GM18867 (cell line): Measurements from ENCODE around the gene DIO2.

Experiments used
- ATAC-seq: cut with Tn5 transposase; IDR thresholded peaks from one replicate; pipeline ENCODE4 v1.9.1; 2021; ENCODE audit warnings: mild to moderate bottlenecking, moderate library complexity; ENCODE audit not compliant: unreplicated experiment

DIO2 gene

DNA sequence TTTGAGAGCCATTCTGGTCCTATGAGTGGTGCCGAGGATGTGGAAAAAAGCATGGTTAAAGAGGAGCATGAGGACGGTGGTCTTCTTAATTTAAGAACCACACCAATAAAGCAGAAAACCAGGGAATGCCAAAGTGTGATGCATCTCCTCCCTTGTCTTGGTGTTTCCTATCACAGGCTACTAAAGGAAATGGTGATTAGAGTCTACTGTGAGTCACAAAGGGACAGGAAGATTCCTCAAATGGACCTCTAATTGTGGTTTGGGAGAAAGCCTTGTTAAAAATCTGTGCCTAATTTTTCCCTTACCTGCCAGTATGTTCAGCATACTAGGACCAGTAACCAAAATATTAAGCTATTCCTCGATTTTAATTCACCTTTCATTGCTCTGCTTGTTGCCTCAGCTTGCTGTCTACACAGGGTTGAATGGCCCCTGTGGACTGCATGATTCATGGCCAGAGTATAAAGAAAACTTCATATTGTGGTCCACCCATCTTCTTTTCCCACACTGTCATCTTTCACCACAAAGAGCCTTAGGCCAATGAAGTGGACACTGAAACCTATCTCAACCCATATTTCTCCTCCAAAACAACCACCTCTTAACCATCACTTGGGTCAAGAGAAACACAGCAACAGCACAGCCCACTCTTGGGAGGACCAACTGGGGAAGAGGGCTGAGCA lies 38.8 kb downstream of the DIO2 start:
- ATAC-seq = no peak

DNA sequence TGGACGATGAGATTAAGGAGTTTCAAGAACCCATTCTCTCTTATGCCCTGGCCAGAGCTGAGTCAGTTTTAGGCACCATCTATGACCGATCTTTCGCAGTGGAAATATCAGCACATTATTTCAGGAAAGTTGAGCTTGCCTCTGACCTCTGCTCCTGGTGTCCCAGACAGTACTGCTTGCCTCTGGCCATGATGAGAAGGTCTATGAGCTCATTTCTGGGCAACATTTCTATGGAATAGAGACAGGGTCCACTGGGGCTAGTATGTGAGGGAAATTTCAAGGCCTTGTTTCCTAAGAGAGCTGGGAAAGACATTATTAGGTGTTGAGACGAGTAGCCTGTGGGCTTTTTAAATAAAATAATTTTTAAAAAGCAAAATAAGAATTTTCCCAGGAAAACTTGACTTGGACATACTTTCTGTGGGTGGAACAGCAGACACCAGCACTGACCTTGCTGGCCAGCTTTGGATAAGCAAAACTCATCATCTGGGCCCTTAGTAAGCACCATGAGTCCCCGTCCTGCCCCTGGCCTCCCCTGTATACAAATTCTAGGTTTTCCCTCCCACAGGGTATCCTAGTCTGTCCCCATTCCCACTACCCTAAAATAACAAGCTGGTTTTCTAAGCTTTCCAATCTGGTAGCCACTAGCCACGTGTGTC lies 43.4 kb downstream of the DIO2 start:
- no peak for ATAC-seq

DNA sequence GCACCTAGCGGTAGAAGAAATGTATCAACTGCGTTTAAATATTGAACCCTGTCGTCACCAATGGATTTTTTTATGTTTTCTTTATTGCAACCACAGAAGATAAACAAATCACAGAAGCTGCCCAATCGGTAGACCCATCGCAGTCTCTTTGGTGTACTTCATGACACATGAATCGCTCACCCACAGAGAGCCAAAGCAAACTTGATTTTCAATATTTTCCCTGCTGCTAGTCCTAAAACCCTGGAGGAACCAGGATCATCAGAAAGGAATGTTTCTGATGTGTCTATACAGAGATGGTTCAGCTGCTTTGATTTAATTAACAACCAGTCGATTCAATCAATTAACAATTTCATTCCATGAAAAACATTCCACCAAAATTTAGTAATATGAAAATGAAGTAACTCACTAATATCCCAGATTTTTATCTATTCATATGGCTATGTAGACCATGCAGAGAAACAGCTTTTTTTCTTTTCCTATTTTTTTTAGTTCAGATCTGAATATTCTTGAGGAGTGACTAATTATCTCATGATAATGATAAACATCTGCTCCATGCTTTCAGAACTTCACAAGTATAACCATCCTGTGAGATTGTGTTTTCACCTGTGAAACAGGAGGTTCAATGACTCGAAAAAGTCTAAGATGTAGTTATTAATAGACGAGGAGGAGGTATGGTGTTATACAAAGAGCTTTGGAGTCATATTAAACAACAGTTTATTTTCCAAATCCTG lies 46.1 kb downstream of the DIO2 start:
- ATAC-seq = no peak

DNA sequence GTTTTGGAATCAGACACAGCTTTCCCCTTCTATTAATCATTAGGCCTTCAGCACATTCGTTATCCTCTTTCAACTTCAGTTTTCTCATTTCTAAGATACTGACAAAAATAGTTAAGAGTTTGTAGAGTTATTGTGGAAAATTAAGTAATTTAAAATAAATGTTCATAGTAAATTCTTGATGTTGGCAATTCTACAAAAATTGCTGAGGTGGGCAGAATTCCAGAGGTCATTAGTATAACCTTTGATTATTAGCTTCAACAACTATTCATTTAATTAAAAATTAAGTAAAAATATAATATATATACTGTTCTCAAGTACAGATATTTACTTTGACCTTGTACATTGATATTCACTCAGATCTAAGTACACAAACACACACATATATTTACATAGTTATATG lies 58.5 kb downstream of the DIO2 start:
- no peak for ATAC-seq

DNA sequence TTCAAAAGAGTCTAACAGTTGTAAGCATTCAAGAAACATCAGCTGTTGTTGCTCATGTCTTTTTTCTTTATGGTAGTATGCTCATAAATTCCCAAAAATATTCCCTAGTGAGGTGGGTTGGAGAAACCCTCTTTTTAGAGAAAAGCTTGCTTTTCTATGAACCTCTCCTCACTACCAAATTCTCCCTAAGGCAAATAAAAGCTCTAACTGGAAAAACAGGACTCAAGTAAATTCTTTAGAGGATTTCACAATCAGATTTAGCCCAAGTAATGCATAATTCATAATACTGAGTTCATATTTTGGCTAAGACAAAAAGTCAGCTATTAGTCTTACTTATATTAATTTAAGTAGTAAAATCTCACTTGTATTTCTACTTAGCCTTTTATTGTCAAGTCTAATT lies 59.1 kb downstream of the DIO2 start:
- ATAC-seq = no peak

DNA sequence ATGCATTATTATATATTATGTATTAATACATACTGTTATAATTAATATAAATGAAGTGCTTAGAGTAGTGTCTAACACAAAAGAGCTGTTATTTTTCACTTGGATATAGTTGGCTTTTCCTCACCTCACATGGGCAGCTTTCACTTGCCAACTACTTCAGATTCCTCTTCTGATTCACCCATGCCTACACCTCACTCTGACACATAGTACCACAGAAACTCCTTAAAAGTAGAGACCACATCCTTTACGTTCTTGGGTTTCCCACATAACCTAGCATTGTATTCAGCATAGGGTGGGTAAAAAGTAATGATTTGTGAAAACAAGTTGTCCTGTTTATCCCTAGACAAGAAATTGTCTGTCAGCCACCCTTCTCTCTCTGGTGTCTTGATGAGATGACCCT lies 61.0 kb downstream of the DIO2 start:
- ATAC-seq = no peak
